B cell (primary cell): ENCODE data around the gene FRZB.

Experiments
- CTCF ChIP-seq: fragments of 200-600 bp; IDR thresholded peaks from one replicate; pipeline ENCODE4 v1.8.0; 2022; ENCODE audit warnings: antibody characterized with exemption, mild to moderate bottlenecking
- EZH2 ChIP-seq: IDR thresholded peaks from 2 replicates; pipeline ENCODE4 v1.6.1; 2012; ENCODE audit warnings: borderline replicate concordance, low read depth, mild to moderate bottlenecking, moderate library complexity, low read length; ENCODE audit not compliant: insufficient read depth, poor library complexity, severe bottlenecking

DNA sequence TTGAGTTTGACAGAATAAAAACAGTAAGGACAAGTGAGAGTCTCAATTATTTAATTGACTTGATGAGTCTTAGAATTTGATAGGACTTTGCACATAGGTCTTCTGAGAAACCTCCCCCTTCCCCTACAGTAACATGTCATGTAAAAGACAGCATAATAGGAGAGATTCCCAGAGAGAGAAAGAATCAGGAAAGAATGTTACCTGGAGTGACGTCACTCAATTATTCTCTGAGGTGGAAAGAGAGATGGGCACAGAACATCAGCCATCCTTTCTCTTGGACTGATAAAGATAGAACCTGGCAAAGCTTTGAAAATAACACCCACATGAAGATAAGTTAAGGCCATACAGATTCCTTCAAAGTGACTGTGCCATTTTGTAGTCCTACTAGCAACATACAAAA, 19.3 kb upstream of the FRZB start:
- TF ChIP-seq CTCF: no peak
- no peak for TF ChIP-seq EZH2
